DND-41 (cell line): ENCODE data around the gene TXNDC5.

Source experiments
- ATAC-seq: fragments of 200-7000 bp; cut with Tn5 transposase; 3 replicates; pipeline ENCODE4 v1.9.1; 2021; ENCODE audit warnings: low read depth; ENCODE audit not compliant: insufficient read depth
- DNase-seq: peaks from one replicate; pipeline ENCODE4 v3.0.0-alpha.2; 2020
- H2AFZ ChIP-seq: 2 replicates; pipeline ENCODE4 v1.6.0; 2012; ENCODE audit warnings: low read depth, low read length
- H3K27ac ChIP-seq: 2 replicates; pipeline ENCODE4 v1.5.1; 2012; ENCODE audit warnings: low read length, inconsistent platforms
- H3K27me3 ChIP-seq: fragments of 200-600 bp; sonication (generic); 2 replicates; pipeline ENCODE4 v1.6.0; 2012; ENCODE audit warnings: low read length, mild to moderate bottlenecking, inconsistent platforms; ENCODE audit not compliant: insufficient read depth, poor library complexity
- H3K36me3 ChIP-seq: 2 replicates; pipeline ENCODE4 v1.5.1; 2012; ENCODE audit warnings: low read length, inconsistent platforms; ENCODE audit not compliant: insufficient read depth
- H3K4me1 ChIP-seq: 2 replicates; pipeline ENCODE4 v1.5.1; 2012; ENCODE audit warnings: mild to moderate bottlenecking, low read length; ENCODE audit not compliant: insufficient read depth
- H3K4me2 ChIP-seq: 2 replicates; pipeline ENCODE4 v1.6.0; 2012; ENCODE audit warnings: mild to moderate bottlenecking, moderate library complexity, low read length, inconsistent platforms; ENCODE audit not compliant: insufficient read depth
- H3K4me3 ChIP-seq, 2 experiments: fragments of 200-600 bp in 1 of 2; shearing (Covaris generic) in 1 of 2; 2 replicates each; pipeline ENCODE4 v1.5.1; 2012 to 2016; ENCODE audit warnings: inconsistent platforms in 2 of 2, low read length in 2 of 2, mild to moderate bottlenecking in 2 of 2, low read depth in 1 of 2, moderate library complexity in 1 of 2
- H3K79me2 ChIP-seq: 2 replicates; pipeline ENCODE4 v1.6.0; 2012; ENCODE audit warnings: low read length, inconsistent platforms; ENCODE audit not compliant: insufficient read depth
- H3K9ac ChIP-seq: 2 replicates; pipeline ENCODE4 v1.6.0; 2012; ENCODE audit warnings: low read depth, mild to moderate bottlenecking, inconsistent platforms, low read length, moderate library complexity
- H3K9me3 ChIP-seq: 2 replicates; pipeline ENCODE4 v1.5.1; 2012; ENCODE audit warnings: low read length, moderate library complexity, mild to moderate bottlenecking, inconsistent platforms; ENCODE audit not compliant: insufficient read depth, severe bottlenecking
- H4K20me1 ChIP-seq: 2 replicates; pipeline ENCODE4 v1.6.0; 2012; ENCODE audit warnings: low read length; ENCODE audit not compliant: insufficient read depth
- EZH2 ChIP-seq: IDR thresholded peaks from 3 replicates; pipeline ENCODE4 v1.6.1; 2012; ENCODE audit warnings: borderline replicate concordance, low read depth, mild to moderate bottlenecking, moderate library complexity, low read length, inconsistent platforms; ENCODE audit not compliant: severe bottlenecking
- TF ChIP-seq, protein P1 (sequence below): IDR thresholded peaks from 2 replicates; pipeline ENCODE4 v1.5.1; 2012; ENCODE audit warnings: borderline replicate concordance, low read length, moderate library complexity, mild to moderate bottlenecking; ENCODE audit not compliant: poor library complexity, severe bottlenecking; ENCODE audit errors: extremely low read depth

Gene TXNDC5

DNA sequence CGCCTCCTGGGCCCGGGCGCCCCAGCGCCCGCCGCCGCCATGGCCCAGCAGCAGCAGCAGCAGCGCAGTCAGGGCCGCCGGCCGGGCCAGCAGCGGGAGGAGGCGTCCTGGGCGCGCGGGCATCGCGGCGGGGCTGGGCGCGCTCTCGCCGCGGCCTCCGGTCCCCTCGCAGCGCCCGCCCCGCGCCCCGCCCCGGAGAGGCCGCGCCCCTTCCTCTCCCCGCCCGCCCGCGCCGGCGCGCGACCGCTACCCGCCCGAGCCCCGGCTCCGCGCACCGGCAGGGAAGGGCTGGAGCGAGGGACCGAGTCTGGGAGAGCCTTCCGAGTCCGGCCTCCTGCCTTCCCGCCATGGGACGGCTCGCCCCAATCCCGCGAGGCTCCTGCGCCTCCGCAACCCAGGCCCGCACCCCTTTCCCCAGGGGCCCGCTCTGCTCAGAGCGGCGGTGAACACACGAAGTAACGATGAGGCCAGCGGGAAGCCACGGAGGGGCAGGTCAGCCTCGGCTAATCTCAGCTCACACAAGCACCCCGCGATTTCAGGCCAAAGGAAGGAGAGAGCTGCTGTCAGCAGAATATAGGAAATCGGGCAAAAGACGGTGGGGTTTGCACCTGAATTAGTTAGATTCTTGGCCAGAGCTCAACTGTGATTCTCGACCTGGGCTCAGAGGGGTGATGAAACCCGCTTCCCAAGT, at the start of gene TXNDC5:
Gene TXNDC5 (minus strand): TSS at position 135 of the 691 bp plus-strand sequence. CDS start 12 bp downstream, at position 123.
- peak; percentile 75 for DNase-seq
- H3K4me2 ChIP-seq: peak within 1 kb of the TSS; percentile 93
- peak within 1 kb of the TSS; percentile 88 for H3K9ac ChIP-seq
- H4K20me1 ChIP-seq: peaks cover 18% of the 10 kb centered on the region; the same call in 1 of the 2 replicates
- no peaks in the 10 kb centered on the region for H3K27me3 ChIP-seq
- peak within 1 kb of the TSS; percentile 89 to 91 for H3K4me3 ChIP-seq
- peak within 1 kb of the TSS; percentile 76 for H3K27ac ChIP-seq
- peaks cover 32% of the 10 kb centered on the region for H3K4me1 ChIP-seq
- no peaks in the 10 kb centered on the region for H3K9me3 ChIP-seq
- H2AFZ ChIP-seq: peak within 1 kb of the TSS; percentile 90
- TF ChIP-seq, protein P1, sequence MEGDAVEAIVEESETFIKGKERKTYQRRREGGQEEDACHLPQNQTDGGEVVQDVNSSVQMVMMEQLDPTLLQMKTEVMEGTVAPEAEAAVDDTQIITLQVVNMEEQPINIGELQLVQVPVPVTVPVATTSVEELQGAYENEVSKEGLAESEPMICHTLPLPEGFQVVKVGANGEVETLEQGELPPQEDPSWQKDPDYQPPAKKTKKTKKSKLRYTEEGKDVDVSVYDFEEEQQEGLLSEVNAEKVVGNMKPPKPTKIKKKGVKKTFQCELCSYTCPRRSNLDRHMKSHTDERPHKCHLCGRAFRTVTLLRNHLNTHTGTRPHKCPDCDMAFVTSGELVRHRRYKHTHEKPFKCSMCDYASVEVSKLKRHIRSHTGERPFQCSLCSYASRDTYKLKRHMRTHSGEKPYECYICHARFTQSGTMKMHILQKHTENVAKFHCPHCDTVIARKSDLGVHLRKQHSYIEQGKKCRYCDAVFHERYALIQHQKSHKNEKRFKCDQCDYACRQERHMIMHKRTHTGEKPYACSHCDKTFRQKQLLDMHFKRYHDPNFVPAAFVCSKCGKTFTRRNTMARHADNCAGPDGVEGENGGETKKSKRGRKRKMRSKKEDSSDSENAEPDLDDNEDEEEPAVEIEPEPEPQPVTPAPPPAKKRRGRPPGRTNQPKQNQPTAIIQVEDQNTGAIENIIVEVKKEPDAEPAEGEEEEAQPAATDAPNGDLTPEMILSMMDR: no peak
- TF ChIP-seq EZH2: no peak
- peaks cover 45% of the 10 kb centered on the region for H3K79me2 ChIP-seq
- H3K36me3 ChIP-seq: peaks cover 8% of the 10 kb centered on the region
- ATAC-seq: peak; percentile 80

DNA sequence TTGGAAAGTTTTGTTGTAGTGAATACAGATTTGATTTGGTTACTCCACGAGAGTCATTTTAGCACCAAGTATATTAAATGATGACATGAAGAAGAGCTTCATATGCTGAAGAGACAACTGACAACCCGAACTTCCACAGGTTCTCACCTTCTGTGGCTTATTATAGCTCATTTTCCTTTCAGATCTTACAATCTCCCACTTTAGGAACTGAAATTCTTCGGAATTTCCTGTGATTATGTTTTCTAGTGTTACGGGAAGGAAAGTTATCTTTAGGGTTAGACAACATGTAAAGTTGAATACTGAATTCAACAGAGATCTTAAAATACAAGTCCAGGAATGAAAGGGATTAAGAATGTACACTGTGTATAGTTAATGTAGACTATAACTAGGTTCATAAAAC, 49.6 kb upstream of the TXNDC5 start:
- Histone ChIP-seq H2AFZ (no peak overlapping the region), H3K27me3 (no peaks in the 10 kb centered on the region), H3K4me1 (no peaks in the 10 kb centered on the region), H3K9me3 (no peaks in the 10 kb centered on the region), H3K9ac (no peak overlapping the region), H3K4me3 (no peak overlapping the region), H3K4me2 (no peak overlapping the region), H3K79me2 (no peaks in the 10 kb centered on the region), H3K36me3 (no peaks in the 10 kb centered on the region), H3K27ac (no peak overlapping the region), H4K20me1 (no peaks in the 10 kb centered on the region)
- DNase-seq: no peak
- no peak for TF ChIP-seq EZH2
- TF ChIP-seq, protein P1: no peak
- no peak for ATAC-seq

DNA sequence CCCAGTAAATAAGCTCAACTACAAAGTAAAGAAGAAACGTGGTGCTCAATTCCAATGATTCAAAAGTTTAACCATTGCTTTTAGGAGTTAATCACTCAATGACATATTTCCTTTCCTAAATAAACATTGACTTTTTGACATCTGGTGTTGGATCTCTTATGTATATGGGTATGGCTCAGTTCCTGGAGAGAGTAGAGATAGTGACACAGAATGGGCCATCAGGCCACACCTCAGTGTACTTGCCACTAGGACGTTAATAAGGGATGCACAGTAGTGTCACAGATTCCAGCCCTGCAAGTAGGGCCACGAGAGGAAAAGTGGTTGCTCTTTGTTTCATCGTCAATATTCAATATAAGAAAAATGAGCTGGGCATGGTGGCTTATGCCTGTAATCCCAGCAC, 48.9 kb upstream of the TXNDC5 start:
- H2AFZ ChIP-seq: no peak overlapping the region
- DNase-seq (no peak), ATAC-seq (no peak)
- H3K9me3 ChIP-seq: no peaks in the 10 kb centered on the region
- no peaks in the 10 kb centered on the region for H3K4me1 ChIP-seq
- no peak overlapping the region for H3K4me3 ChIP-seq
- H3K79me2 ChIP-seq: no peaks in the 10 kb centered on the region
- no peaks in the 10 kb centered on the region for H3K36me3 ChIP-seq
- no peaks in the 10 kb centered on the region for H4K20me1 ChIP-seq
- no peak overlapping the region for H3K27ac ChIP-seq
- H3K9ac ChIP-seq: no peak overlapping the region
- no peak for TF ChIP-seq EZH2
- TF ChIP-seq, protein P1: no peak
- no peak overlapping the region for H3K4me2 ChIP-seq
- no peaks in the 10 kb centered on the region for H3K27me3 ChIP-seq
